ENCODE measurements around the gene CBX5.
"Not testable (repeated sequence)": the region's sequence is repeated elsewhere in the genome, so short reads cannot be mapped to it uniquely, and the experiment has no call there.

Gene CBX5

GRCh38 chr12:54187075-54187474 lies 92.8 kb downstream of the CBX5 start:
- no peak for DNase-seq (ENCODE audit: low read depth)
- no peak overlapping the region for H3K4me3 ChIP-seq (replicated peaks; ENCODE audit: low read depth, low read length)
- no peak for TF ChIP-seq CTCF (IDR thresholded peaks at IDR 0.05; ENCODE audit: low read length, missing control alignments)

- TF ChIP-seq CTCF (IDR thresholded peaks at IDR 0.05; ENCODE audit: low read length, missing control alignments), result no peak
- H3K4me3 ChIP-seq (replicated peaks; ENCODE audit: low read depth, low read length), result no peak overlapping the region
- no peak for DNase-seq (ENCODE audit: low read depth)
Measured at GRCh38 chr12:54185919-54186318, 94.0 kb downstream of the CBX5 start.

- not testable (repeated sequence) for H3K4me3 ChIP-seq (replicated peaks; ENCODE audit: low read depth, low read length); DNase-seq (ENCODE audit: low read depth)
Measured at GRCh38 chr12:54185297-54185696, 94.6 kb downstream of the CBX5 start.

GRCh38 chr12:54184024-54184805 lies 95.7 kb downstream of the CBX5 start:
- no peak for DNase-seq (ENCODE audit: low read depth)
- no peak for TF ChIP-seq CTCF (IDR thresholded peaks at IDR 0.05; ENCODE audit: low read length, missing control alignments)
- H3K4me3 ChIP-seq (replicated peaks; ENCODE audit: low read depth, low read length), result no peak overlapping the region

- H3K4me3 ChIP-seq (replicated peaks; ENCODE audit: low read depth, low read length), result no peak overlapping the region
- no peak for DNase-seq (ENCODE audit: low read depth)
- no peak for TF ChIP-seq CTCF (IDR thresholded peaks at IDR 0.05; ENCODE audit: low read length, missing control alignments)
Measured at GRCh38 chr12:54182981-54183380, 96.9 kb downstream of the CBX5 start.

GRCh38 chr12:54182086-54182485 lies 97.8 kb downstream of the CBX5 start:
- TF ChIP-seq CTCF (IDR thresholded peaks at IDR 0.05; ENCODE audit: low read length, missing control alignments), result no peak
- H3K4me3 ChIP-seq (replicated peaks; ENCODE audit: low read depth, low read length), result no peak overlapping the region
- DNase-seq (ENCODE audit: low read depth), result no peak

Data from fibroblast of pulmonary artery (primary cell).